ENCODE results near the gene MOV10. TPM values are rescaled to one million over a fixed set of nuclear protein-coding genes. Genes with fewer than 3 reads are reported as not detected.

MOV10 gene
- total and polyA plus RNA-seq, 9 of the 15 experiments (the other 6 are each of a cell fraction or from before 2014, with no cell fraction given), result 16.7 to 105 (median 49.5) TPM

- peak in 1 of 2 experiments; percentile 75; a peak in 2 of 4 replicates for TF ChIP-seq ZMIZ1 (IDR thresholded peaks at IDR 0.05; ENCODE audit: low read depth in 2 of 2, low read length in 2 of 2)
- peak; percentile 63; the same call in 1 of the 2 replicates for TF ChIP-seq CUX1 (CRISPR knock-in tag; IDR thresholded peaks at IDR 0.05)
- TF ChIP-seq MYNN (IDR thresholded peaks at IDR 0.05), result peak; percentile 94
- no peak for TF ChIP-seq MYNN (CRISPR knock-in tag; IDR thresholded peaks at IDR 0.05)
- TF ChIP-seq HMGN3 (IDR thresholded peaks at IDR 0.05; ENCODE audit: borderline replicate concordance, extremely low read depth, insufficient read length, low read depth, low read length), result peak; percentile 96
- TF ChIP-seq GATAD2B (IDR thresholded peaks at IDR 0.05; ENCODE audit: borderline replicate concordance), result peak; percentile 96
- 0 out of 2 replicates have a peak, but pooled peaks have one; percentile 6 for TF ChIP-seq ZNF24 (IDR thresholded peaks at IDR 0.05)
- no peak for TF ChIP-seq NFYB (IDR thresholded peaks at IDR 0.05; ENCODE audit: extremely low read depth, insufficient read length)
- TF ChIP-seq PHF21A (IDR thresholded peaks at IDR 0.05; ENCODE audit: borderline replicate concordance, low read depth), result peak; percentile 91; the same call in 1 of the 2 replicates
- TF ChIP-seq CEBPZ (IDR thresholded peaks at IDR 0.05; ENCODE audit: borderline replicate concordance, low read depth, low read length), result no peak; the same call in 1 of the 2 replicates
- peak; percentile 79 for TF ChIP-seq ZNF583 (CRISPR knock-in tag; IDR thresholded peaks at IDR 0.05)
- TF ChIP-seq ZFP91 (CRISPR knock-in tag; IDR thresholded peaks at IDR 0.05), result no peak
Measured at GRCh38 chr1:112700290-112701226, 26.1 kb downstream of the MOV10 start (continued).
